GM10248 (cell line): ENCODE data around the gene GRK6.

Source experiments
- CTCF ChIA-PET: fragments of 300-600 bp; sonication (Branson Sonifier 250); formaldehyde crosslinking; extraction: SDS; loops from one replicate; lab custom pipeline; 2021; ENCODE audit warnings: antibody characterized with exemption; lab: Yijun Ruan, JAX
- POLR2A ChIA-PET: fragments of 350-650 bp; sonication (Branson Sonifier 250); formaldehyde crosslinking; extraction: SDS; loops from one replicate; lab custom pipeline; 2020; ENCODE audit warnings: antibody characterized with exemption; lab: Yijun Ruan, JAX
- DNase-seq: peaks from one replicate; pipeline ENCODE4 v3.0.0; 2012; ENCODE audit errors: extremely low spot score
- CTCF ChIP-seq: IDR thresholded peaks from 2 replicates; pipeline ENCODE4 v1.5.1; 2012; ENCODE audit warnings: mild to moderate bottlenecking, low read depth; ENCODE audit errors: extremely low read depth, missing control alignments, control extremely low read depth

Gene GRK6

GRCh38 chr5:177389241-177390169, 37.0 kb upstream of the GRK6 start:
- TF ChIP-seq CTCF = no peak
- POLR2A ChIA-PET = interaction anchor here (0.6 to 2.0 kb wide), 5 partner anchors 14 to 112 kb away, joined by 3 to 7 read pairs (median 4); partner anchors contain the start of genes GRK6 and RGS14
- DNase-seq = peak; percentile 74
- CTCF ChIA-PET = interaction anchor here (0.7 to 30.0 kb wide), 26 partner anchors 15 to 277 kb away, joined by 3 to 734 read pairs (median 10); partner anchors contain the start of genes DOK3, F12, LMAN2 and PDLIM7

GRCh38 chr5:177390363-177391300, 35.8 kb upstream of the GRK6 start:
- ChIA-PET POLR2A (interaction anchor here (1.0 to 2.0 kb wide), 3 partner anchors 11 to 36 kb away, joined by 4 to 7 read pairs (median 6); partner anchors contain the start of gene GRK6), CTCF (interaction anchor here (0.6 to 30.0 kb wide), 31 partner anchors 14 to 278 kb away, joined by 3 to 734 read pairs (median 7); partner anchors contain the start of genes F12, LMAN2, PDLIM7 and PFN3)
- peak; percentile 90 for TF ChIP-seq CTCF
- DNase-seq = peak; percentile 91

- ChIA-PET CTCF (interaction anchor here (1.0 to 30.0 kb wide), 7 partner anchors 12 to 109 kb away, joined by 3 to 734 read pairs (median 6); partner anchors contain the start of genes F12, LMAN2, PFN3 and PRR7), POLR2A (no interaction called here)
- no peak for TF ChIP-seq CTCF
- DNase-seq = no peak
These were observed 33.7 kb upstream of the GRK6 start for GRCh38 chr5:177392765-177393164.

GRCh38 chr5:177393206-177393765, 33.2 kb upstream of the GRK6 start:
- DNase-seq = no peak
- no peak for TF ChIP-seq CTCF
- POLR2A ChIA-PET = no interaction called here
- CTCF ChIA-PET = interaction anchor here (1.0 to 30.0 kb wide), 7 partner anchors 12 to 108 kb away, joined by 3 to 734 read pairs (median 6); partner anchors contain the start of genes F12, LMAN2, PFN3 and PRR7

GRCh38 chr5:177393990-177394389, 32.5 kb upstream of the GRK6 start:
- POLR2A ChIA-PET = interaction anchor here (0.6 kb wide), 1 partner anchor 49 kb away, joined by 3 read pairs; no protein-coding TSS in a partner anchor
- CTCF ChIA-PET = interaction anchor here (1.4 to 30.0 kb wide), 5 partner anchors 9 to 107 kb away, joined by 4 to 734 read pairs (median 285); partner anchors contain the start of genes F12, LMAN2, PFN3 and PRR7
- DNase-seq = no peak
- TF ChIP-seq CTCF = no peak
